ENCODE measurements around the gene P4HTM.

DNA sequence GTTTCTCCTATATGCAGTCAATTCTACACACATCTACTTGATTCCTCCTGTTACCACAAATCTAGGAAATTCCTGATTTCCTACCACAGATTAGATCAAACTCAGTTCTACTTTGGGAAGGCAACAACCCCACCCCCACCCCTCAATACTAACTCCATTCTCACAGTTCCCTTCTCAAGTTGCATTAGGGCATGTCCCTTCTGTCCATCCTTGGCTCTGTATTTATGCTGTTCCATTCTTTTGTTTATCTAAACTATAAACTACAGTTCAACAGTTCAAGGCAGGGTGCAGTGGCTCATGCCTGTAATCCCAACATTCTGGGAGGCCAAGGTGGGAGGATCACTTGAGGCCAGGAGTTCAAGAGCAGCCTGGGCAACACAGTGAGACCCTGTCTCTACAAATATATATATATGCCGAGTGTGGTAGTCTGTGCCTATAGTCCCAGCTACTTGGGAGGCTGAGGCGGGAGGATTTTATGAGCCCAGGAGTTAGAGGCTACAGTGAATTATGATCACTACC is 64.4 kb downstream of the P4HTM start:
- no peak for TF ChIP-seq POLR2A (IDR thresholded peaks at IDR 0.05)
- TF ChIP-seq POLR2AphosphoS5 (IDR thresholded peaks at IDR 0.05), result no peak
